Measurements from ENCODE around the gene KNDC1. TPM values are rescaled to one million over a fixed set of nuclear protein-coding genes. Genes with fewer than 3 reads are reported as not detected.

KNDC1 gene
- total and polyA plus RNA-seq, 4 experiments from 2014 or later, result 0.09 to 1.4 (median 0.87) TPM; not detected in 1

DNA sequence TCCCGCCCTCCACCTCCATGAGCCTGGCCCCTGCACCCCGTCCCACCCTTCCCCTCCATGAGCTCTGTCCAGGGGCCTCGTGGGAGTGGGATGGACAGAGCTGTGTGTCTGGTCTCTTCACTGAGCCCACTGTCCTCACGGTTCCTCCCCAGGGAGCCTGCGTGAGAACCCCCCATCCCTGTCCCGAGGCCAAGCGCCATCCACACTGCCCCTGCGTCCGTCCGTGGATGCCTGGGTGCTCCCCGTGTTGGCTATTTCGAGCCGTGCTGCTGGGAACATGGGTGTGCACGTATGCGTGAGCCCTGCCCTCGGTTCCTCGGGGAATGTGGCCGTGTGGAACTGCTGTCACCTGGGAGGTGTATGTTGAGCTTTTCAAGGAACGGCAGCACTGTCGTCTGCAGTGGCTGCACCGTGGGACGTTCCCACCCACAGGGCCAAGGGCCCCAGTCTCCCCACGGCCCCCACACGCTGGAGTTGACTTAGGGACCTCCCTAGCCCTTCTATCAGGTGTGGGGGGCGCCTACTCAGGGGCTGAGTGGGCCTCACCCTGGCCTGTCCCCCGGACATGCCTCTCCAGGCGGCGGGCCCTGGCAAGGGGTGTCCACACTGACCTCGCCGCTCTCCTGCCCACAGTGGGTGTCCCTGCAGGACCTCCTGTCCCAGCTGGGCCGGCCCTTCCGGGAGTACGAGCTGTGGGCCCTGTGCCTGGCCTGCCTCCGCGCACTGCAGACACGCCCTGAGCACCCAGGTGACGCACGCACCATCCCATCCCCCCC lies 28.1 kb downstream of the KNDC1 start:
- Mint-ChIP-seq H3K9me3 (peaks cover 0 to 6% (median 0%) of the 10 kb centered on the region in 8 donors), H3K27me3 (peaks cover 0 to 2% of the 10 kb centered on the region in 2 donors), H3K4me3 (no peak overlapping the region), H3K36me3 (no peaks in the 10 kb centered on the region), H3K4me1 (no peaks in the 10 kb centered on the region), H3K27ac (no peak overlapping the region)
- ChIA-PET CTCF (ENCODE audit: partially characterized antibody) (no interaction called here), POLR2A (ENCODE audit: partially characterized antibody) (no interaction called here)
- no peaks in the 10 kb centered on the region for H3K4me1 ChIP-seq (ENCODE audit: insufficient read depth, low read length)
- intact Hi-C loops (cut with micrococcal nuclease), result no loop called here
- DNase-seq, result no peak
- no peaks in the 10 kb centered on the region for H3K36me3 ChIP-seq (ENCODE audit: insufficient read depth, low read length)
- H3K27ac ChIP-seq (ENCODE audit: low read depth, low read length), result no peak overlapping the region
- H3K4me3 ChIP-seq (ENCODE audit: low read length in 2 of 2), result no peak overlapping the region
- H3K27me3 ChIP-seq (ENCODE audit: insufficient read depth, low read length), result no peaks in the 10 kb centered on the region
- no peaks in the 10 kb centered on the region for H3K9me3 ChIP-seq (ENCODE audit: control insufficient read depth in 1 of 2, low read length in 2 of 2)

DNA sequence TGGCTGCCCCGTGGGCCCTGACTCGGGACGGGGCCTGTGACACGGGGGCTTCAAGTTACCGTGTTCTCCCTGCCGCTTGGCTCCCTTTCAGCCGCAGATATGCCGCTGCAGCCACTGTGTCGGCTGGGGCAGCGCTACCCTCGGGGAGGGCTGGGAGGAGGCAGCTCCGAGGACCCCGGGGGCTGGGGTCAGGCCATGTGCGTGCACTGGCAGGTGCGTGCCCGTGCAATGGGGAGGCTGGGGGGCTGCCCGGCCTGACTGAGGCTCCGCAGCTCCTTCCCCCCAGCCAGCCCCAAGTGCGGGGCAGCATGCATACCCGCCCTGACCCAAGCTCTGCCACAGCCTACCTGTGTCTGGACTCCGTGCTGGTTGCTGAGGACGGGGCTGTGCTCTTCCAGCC lies 29.2 kb downstream of the KNDC1 start:
- POLR2A ChIA-PET (ENCODE audit: partially characterized antibody), result no interaction called here
- Mint-ChIP-seq H3K4me1 (no peaks in the 10 kb centered on the region), H3K36me3 (no peaks in the 10 kb centered on the region), H3K27ac (no peak overlapping the region), H3K9me3 (peaks cover 0 to 15% (median 6%) of the 10 kb centered on the region in 8 donors), H3K4me3 (no peak overlapping the region), H3K27me3 (peaks cover 0 to 2% of the 10 kb centered on the region in 2 donors)
- no peak overlapping the region for H3K4me3 ChIP-seq (ENCODE audit: low read length in 2 of 2)
- no peaks in the 10 kb centered on the region for H3K27me3 ChIP-seq (ENCODE audit: insufficient read depth, low read length)
- intact Hi-C loops (cut with micrococcal nuclease), result no loop called here
- H3K36me3 ChIP-seq (ENCODE audit: insufficient read depth, low read length), result no peaks in the 10 kb centered on the region
- H3K27ac ChIP-seq (ENCODE audit: low read depth, low read length), result no peak overlapping the region
- H3K4me1 ChIP-seq (ENCODE audit: insufficient read depth, low read length), result no peaks in the 10 kb centered on the region
- H3K9me3 ChIP-seq (ENCODE audit: control insufficient read depth in 1 of 2, low read length in 2 of 2), result no peaks in the 10 kb centered on the region
- no peak for DNase-seq
- CTCF ChIA-PET (ENCODE audit: partially characterized antibody), result no interaction called here

DNA sequence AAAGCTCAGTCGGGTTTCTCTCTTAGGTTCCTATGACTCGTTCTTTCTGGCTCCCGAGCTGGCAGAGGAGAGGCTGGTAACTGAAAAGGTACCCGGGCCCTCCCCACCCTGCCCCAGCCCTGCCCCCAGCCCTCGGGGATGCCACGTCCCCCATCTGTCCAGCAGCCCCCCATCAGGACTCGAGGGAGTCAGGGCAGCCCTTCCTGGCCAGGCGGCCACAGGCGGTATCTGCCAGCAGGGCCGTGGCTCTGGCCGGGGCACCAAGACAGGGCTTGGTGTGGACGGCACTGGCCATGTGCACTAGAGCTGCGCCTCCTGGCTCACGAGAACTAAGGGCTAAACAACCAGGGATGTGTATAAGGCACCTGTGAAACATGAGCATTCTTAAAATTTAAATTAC lies 29.7 kb downstream of the KNDC1 start:
- H3K9me3 ChIP-seq (ENCODE audit: control insufficient read depth in 1 of 2, low read length in 2 of 2), result no peaks in the 10 kb centered on the region
- H3K36me3 ChIP-seq (ENCODE audit: insufficient read depth, low read length), result no peaks in the 10 kb centered on the region
- H3K36me3 Mint-ChIP-seq, result no peaks in the 10 kb centered on the region
- no peak overlapping the region for H3K27ac Mint-ChIP-seq
- H3K4me3 Mint-ChIP-seq, result no peak overlapping the region
- intact Hi-C loops (cut with micrococcal nuclease), result no loop called here
- no peaks in the 10 kb centered on the region for H3K27me3 ChIP-seq (ENCODE audit: insufficient read depth, low read length)
- peaks cover 0 to 15% (median 9%) of the 10 kb centered on the region in 8 donors for H3K9me3 Mint-ChIP-seq
- ChIA-PET CTCF (ENCODE audit: partially characterized antibody) (no interaction called here), POLR2A (ENCODE audit: partially characterized antibody) (no interaction called here)
- H3K4me1 Mint-ChIP-seq, result no peaks in the 10 kb centered on the region
- no peak overlapping the region for H3K27ac ChIP-seq (ENCODE audit: low read depth, low read length)
- no peaks in the 10 kb centered on the region for H3K4me1 ChIP-seq (ENCODE audit: insufficient read depth, low read length)
- no peak for DNase-seq
- peaks cover 0 to 2% of the 10 kb centered on the region in 2 donors for H3K27me3 Mint-ChIP-seq
- H3K4me3 ChIP-seq (ENCODE audit: low read length in 2 of 2), result no peak overlapping the region

DNA sequence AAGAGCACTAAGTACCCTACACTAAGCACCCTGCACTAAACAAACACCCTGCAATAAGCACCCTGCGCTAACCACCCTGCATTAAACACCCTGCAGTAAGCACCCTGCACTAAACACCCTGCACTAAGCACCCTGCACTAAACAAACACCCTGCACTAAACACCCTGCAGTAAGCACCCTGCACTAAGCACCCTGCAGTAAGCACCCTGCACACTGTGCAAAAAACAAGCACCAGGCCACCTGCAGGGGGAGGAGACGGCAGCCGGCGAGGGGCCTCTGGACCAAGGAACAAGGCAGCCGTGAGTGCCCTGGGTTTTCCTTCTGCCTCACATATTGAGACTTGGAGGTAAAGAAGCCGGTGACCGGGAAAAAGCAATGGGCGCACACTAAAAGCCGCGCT lies 30.2 kb downstream of the KNDC1 start:
- intact Hi-C loops (cut with micrococcal nuclease), result no loop called here
- ChIA-PET POLR2A (ENCODE audit: partially characterized antibody) (no interaction called here), CTCF (ENCODE audit: partially characterized antibody) (no interaction called here)
- H3K27me3 ChIP-seq (ENCODE audit: insufficient read depth, low read length), result no peaks in the 10 kb centered on the region
- H3K27ac Mint-ChIP-seq, result no peak overlapping the region
- no peak overlapping the region for H3K4me3 ChIP-seq (ENCODE audit: low read length in 2 of 2)
- no peak for DNase-seq
- H3K36me3 Mint-ChIP-seq, result no peaks in the 10 kb centered on the region
- no peak overlapping the region for H3K27ac ChIP-seq (ENCODE audit: low read depth, low read length)
- H3K4me1 ChIP-seq (ENCODE audit: insufficient read depth, low read length), result no peaks in the 10 kb centered on the region
- H3K36me3 ChIP-seq (ENCODE audit: insufficient read depth, low read length), result no peaks in the 10 kb centered on the region
- peaks cover 0 to 2% of the 10 kb centered on the region in 2 donors for H3K27me3 Mint-ChIP-seq
- peaks cover 0 to 16% (median 9%) of the 10 kb centered on the region in 8 donors for H3K9me3 Mint-ChIP-seq
- H3K9me3 ChIP-seq (ENCODE audit: control insufficient read depth in 1 of 2, low read length in 2 of 2), result no peaks in the 10 kb centered on the region
- H3K4me3 Mint-ChIP-seq, result no peak overlapping the region
- H3K4me1 Mint-ChIP-seq, result no peaks in the 10 kb centered on the region

DNA sequence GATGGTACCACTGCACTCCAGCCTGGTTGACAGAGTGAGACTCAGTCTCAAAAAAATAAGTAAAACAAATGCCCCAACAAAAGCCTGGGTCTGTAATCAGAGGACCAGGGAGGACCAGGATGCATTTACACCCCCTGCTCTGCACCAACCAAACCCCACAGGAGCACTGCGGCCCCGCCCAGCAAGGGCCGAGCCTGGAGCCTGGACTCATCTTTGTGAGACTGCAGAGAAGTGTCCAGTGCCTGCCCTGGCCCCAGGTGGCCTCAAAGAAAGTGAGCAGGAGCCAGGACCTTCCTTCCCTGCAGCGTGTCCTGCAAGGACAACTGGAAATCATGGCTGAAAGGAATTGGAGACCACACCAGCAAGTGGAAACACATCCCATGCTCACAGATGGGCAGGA lies 31.6 kb downstream of the KNDC1 start:
- no peaks in the 10 kb centered on the region for H3K9me3 ChIP-seq (ENCODE audit: control insufficient read depth in 1 of 2, low read length in 2 of 2)
- intact Hi-C loops (cut with micrococcal nuclease), result no loop called here
- peaks cover 0 to 2% of the 10 kb centered on the region in 2 donors for H3K27me3 Mint-ChIP-seq
- DNase-seq, result no peak
- H3K27me3 ChIP-seq (ENCODE audit: insufficient read depth, low read length), result no peaks in the 10 kb centered on the region
- no peaks in the 10 kb centered on the region for H3K4me1 ChIP-seq (ENCODE audit: insufficient read depth, low read length)
- CTCF ChIA-PET (ENCODE audit: partially characterized antibody), result no interaction called here
- H3K4me3 Mint-ChIP-seq, result no peak overlapping the region
- no peaks in the 10 kb centered on the region for H3K4me1 Mint-ChIP-seq
- no peaks in the 10 kb centered on the region for H3K36me3 Mint-ChIP-seq
- H3K27ac ChIP-seq (ENCODE audit: low read depth, low read length), result no peak overlapping the region
- POLR2A ChIA-PET (ENCODE audit: partially characterized antibody), result no interaction called here
- no peak overlapping the region for H3K27ac Mint-ChIP-seq
- H3K36me3 ChIP-seq (ENCODE audit: insufficient read depth, low read length), result no peaks in the 10 kb centered on the region
- H3K4me3 ChIP-seq (ENCODE audit: low read length in 2 of 2), result no peak overlapping the region
- peaks cover 0 to 16% (median 9%) of the 10 kb centered on the region in 8 donors for H3K9me3 Mint-ChIP-seq

DNA sequence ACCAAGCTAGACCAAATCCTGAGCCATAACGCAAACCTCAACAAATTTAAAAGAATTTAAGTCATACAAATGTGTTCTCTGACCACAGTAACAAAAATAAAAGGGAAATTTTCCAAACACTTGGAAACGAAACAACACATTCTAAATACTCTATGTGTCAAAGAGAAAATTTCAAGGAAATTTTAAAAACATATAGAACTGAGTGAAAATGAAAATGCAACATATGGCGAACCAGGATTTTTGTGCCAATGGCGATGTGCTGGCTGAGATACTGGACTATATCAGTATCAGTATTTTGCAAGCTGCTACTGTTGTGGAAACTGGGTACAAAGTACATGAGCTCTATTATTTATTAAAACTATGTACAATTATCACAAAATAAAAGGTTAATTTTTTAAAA lies 34.1 kb downstream of the KNDC1 start:
- H3K27ac Mint-ChIP-seq, result no peak overlapping the region
- ChIA-PET CTCF (ENCODE audit: partially characterized antibody) (no interaction called here), POLR2A (ENCODE audit: partially characterized antibody) (no interaction called here)
- no peak for DNase-seq
- no peaks in the 10 kb centered on the region for H3K36me3 Mint-ChIP-seq
- H3K4me1 Mint-ChIP-seq, result no peaks in the 10 kb centered on the region
- H3K4me1 ChIP-seq (ENCODE audit: insufficient read depth, low read length), result no peaks in the 10 kb centered on the region
- H3K4me3 Mint-ChIP-seq, result no peak overlapping the region
- no peak overlapping the region for H3K4me3 ChIP-seq (ENCODE audit: low read length in 2 of 2)
- H3K27me3 ChIP-seq (ENCODE audit: insufficient read depth, low read length), result no peaks in the 10 kb centered on the region
- intact Hi-C loops (cut with micrococcal nuclease), result no loop called here
- no peaks in the 10 kb centered on the region for H3K36me3 ChIP-seq (ENCODE audit: insufficient read depth, low read length)
- H3K27me3 Mint-ChIP-seq, result peaks cover 0 to 2% of the 10 kb centered on the region in 2 donors
- H3K9me3 ChIP-seq (ENCODE audit: control insufficient read depth in 1 of 2, low read length in 2 of 2), result no peaks in the 10 kb centered on the region
- peaks cover 0 to 16% (median 9%) of the 10 kb centered on the region in 8 donors for H3K9me3 Mint-ChIP-seq
- H3K27ac ChIP-seq (ENCODE audit: low read depth, low read length), result no peak overlapping the region

DNA sequence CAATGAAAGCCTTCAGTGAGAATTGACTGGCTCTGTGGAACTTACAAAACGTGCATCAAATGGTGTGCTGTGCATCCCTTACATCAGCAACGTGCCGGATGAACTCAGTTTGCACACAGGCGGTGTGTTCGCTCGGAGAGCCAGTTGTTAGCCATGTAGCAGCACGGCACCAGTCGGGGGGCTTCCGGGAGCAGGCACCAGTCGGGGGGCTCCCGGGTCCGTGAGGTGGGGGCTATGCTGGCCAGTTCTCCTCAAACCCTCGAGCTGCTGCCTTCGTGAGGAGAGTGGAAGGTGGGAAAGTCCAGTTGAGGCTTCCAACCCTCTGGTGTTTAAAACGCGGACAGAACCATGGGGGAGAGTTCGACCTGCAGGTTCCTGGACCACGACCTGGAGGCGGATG lies 35.1 kb downstream of the KNDC1 start:
- intact Hi-C loops (cut with micrococcal nuclease), result no loop called here
- no peaks in the 10 kb centered on the region for H3K36me3 Mint-ChIP-seq
- Histone ChIP-seq H3K9me3 (ENCODE audit: control insufficient read depth in 1 of 2, low read length in 2 of 2) (no peaks in the 10 kb centered on the region), H3K27me3 (ENCODE audit: insufficient read depth, low read length) (no peaks in the 10 kb centered on the region), H3K27ac (ENCODE audit: low read depth, low read length) (no peak overlapping the region), H3K4me3 (ENCODE audit: low read length in 2 of 2) (no peak overlapping the region), H3K36me3 (ENCODE audit: insufficient read depth, low read length) (no peaks in the 10 kb centered on the region), H3K4me1 (ENCODE audit: insufficient read depth, low read length) (no peaks in the 10 kb centered on the region)
- no peak for DNase-seq
- ChIA-PET CTCF (ENCODE audit: partially characterized antibody) (no interaction called here), POLR2A (ENCODE audit: partially characterized antibody) (no interaction called here)
- peaks cover 0 to 2% of the 10 kb centered on the region in 2 donors for H3K27me3 Mint-ChIP-seq
- H3K4me1 Mint-ChIP-seq, result no peaks in the 10 kb centered on the region
- peaks cover 0 to 16% (median 9%) of the 10 kb centered on the region in 8 donors for H3K9me3 Mint-ChIP-seq
- no peak overlapping the region for H3K4me3 Mint-ChIP-seq
- no peak overlapping the region for H3K27ac Mint-ChIP-seq

All from CD4-positive, alpha-beta memory T cell (primary cell).